ENCODE data around the gene GSDME. TPM values are rescaled to one million over a fixed set of nuclear protein-coding genes. Genes with fewer than 3 reads are reported as not detected.

GSDME gene
- total RNA-seq, 1 donor from 2014 or later = 9.3 TPM

DNA sequence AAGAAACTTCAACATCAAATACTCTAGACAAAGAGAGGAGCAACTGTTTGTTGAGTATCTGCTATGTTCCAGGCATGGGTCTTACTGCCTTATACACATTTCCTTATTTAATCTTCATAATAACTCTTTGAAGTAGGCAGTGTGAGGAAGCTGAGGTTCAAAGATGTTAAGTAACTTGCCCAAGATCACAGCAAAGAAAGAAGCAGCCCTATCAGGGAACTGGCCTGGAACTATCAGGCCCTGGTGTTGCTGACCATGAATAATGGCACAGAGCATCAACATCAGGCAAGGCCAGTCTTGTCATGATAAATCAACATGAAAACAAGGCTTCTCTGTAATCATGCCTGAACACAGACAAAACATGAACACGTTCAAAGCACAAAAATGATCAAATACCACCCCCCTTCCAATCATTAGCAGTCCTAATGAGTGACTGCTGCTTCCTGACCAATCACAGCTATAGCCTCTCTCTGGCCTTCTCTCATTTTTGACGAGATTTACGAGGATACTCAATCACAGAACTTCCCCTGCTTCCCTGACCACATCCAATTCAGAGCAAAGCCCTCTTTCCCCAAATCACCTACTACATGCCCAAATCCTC, 2.3 kb downstream of the GSDME start:
- H3K27ac Mint-ChIP-seq = no peak overlapping the region
- peaks cover 17% of the 10 kb centered on the region for H3K4me1 Mint-ChIP-seq
- H3K36me3 Mint-ChIP-seq = no peaks in the 10 kb centered on the region
- DNase-seq (ENCODE audit: low spot score in 2 of 2, unreplicated experiment in 2 of 2) = no peak
- peaks cover 38% of the 10 kb centered on the region for H3K27me3 Mint-ChIP-seq (ENCODE audit: low read depth)
- TF ChIP-seq, protein P1, sequence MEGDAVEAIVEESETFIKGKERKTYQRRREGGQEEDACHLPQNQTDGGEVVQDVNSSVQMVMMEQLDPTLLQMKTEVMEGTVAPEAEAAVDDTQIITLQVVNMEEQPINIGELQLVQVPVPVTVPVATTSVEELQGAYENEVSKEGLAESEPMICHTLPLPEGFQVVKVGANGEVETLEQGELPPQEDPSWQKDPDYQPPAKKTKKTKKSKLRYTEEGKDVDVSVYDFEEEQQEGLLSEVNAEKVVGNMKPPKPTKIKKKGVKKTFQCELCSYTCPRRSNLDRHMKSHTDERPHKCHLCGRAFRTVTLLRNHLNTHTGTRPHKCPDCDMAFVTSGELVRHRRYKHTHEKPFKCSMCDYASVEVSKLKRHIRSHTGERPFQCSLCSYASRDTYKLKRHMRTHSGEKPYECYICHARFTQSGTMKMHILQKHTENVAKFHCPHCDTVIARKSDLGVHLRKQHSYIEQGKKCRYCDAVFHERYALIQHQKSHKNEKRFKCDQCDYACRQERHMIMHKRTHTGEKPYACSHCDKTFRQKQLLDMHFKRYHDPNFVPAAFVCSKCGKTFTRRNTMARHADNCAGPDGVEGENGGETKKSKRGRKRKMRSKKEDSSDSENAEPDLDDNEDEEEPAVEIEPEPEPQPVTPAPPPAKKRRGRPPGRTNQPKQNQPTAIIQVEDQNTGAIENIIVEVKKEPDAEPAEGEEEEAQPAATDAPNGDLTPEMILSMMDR (IDR thresholded peaks at IDR 0.05; ENCODE audit: unreplicated experiment) = no peak
- no peak overlapping the region for H3K4me3 Mint-ChIP-seq
- H3K9me3 Mint-ChIP-seq = peaks cover 1% of the 10 kb centered on the region

DNA sequence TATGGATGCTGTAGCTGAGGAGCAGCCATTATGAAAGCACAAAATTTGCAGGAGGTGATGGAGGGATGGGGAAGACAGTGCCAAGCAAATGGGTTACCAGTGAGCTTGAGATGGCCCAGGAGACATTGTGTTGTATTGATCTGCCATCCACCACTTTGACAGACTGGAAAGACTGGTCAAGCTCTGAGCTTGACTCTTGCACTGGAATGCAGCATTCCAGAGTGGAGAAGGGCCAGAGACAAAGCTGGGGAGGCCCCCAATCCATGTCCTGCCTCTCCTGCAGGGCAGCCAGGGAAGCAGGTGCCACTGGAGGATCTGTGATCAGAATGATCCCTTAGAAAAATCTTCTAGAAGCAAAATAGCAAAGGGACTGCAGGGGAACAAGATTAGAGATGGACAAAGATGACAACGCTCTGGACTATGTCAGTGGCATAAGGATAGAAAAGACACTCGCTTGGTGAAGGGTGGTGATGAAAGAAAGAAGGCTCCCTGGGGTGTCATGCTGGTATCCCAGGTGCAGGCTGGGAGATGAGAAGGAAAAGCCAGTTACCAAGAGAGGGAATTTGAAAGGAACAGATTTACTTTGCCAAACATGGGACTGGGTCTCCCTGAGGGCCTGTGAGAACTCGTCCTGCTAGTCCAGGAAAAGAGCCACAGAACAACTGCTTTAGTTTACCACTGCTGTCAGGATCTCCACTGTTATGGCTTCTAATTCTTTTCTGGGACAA, 5.0 kb downstream of the GSDME start:
- Mint-ChIP-seq H3K4me3 (no peak overlapping the region), H3K27ac (no peak overlapping the region)
- no peak for DNase-seq (ENCODE audit: low spot score in 2 of 2, unreplicated experiment in 2 of 2)

DNA sequence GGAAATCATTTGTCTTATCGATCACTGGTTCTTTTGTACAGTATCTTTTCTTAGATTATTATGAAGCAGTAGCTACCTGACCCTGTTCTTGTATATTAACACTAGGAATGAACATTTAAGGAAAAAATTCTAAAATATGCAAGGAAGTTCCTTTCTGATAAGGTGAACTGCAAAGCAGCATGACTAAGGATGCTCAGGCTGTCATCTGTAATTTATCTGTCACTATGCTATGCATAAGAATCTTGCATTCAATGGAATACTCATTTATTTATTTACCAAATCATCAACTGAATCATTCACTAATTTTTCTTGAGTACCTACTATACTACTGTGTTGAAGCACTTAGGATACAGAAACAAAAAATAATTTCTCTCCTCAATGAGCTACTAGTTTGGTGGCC, 5.8 kb downstream of the GSDME start:
- TF ChIP-seq, protein P1 (IDR thresholded peaks at IDR 0.05; ENCODE audit: unreplicated experiment) = no peak
- no peak overlapping the region for H3K27ac Mint-ChIP-seq
- DNase-seq (ENCODE audit: low spot score in 2 of 2, unreplicated experiment in 2 of 2) = no peak
- no peak overlapping the region for H3K4me3 Mint-ChIP-seq
- H3K4me1 Mint-ChIP-seq = peaks cover 14% of the 10 kb centered on the region
- peaks cover 13% of the 10 kb centered on the region for H3K27me3 Mint-ChIP-seq (ENCODE audit: low read depth)
- no peaks in the 10 kb centered on the region for H3K36me3 Mint-ChIP-seq
- H3K9me3 Mint-ChIP-seq = peaks cover 4% of the 10 kb centered on the region

More for the DNA sequence above, 5.0 kb downstream of the GSDME start:
- peaks cover 4% of the 10 kb centered on the region for H3K9me3 Mint-ChIP-seq
- H3K4me1 Mint-ChIP-seq = peaks cover 17% of the 10 kb centered on the region
- H3K27me3 Mint-ChIP-seq (ENCODE audit: low read depth) = peaks cover 18% of the 10 kb centered on the region
- TF ChIP-seq, protein P1 (IDR thresholded peaks at IDR 0.05; ENCODE audit: unreplicated experiment) = no peak
- no peaks in the 10 kb centered on the region for H3K36me3 Mint-ChIP-seq

DNA sequence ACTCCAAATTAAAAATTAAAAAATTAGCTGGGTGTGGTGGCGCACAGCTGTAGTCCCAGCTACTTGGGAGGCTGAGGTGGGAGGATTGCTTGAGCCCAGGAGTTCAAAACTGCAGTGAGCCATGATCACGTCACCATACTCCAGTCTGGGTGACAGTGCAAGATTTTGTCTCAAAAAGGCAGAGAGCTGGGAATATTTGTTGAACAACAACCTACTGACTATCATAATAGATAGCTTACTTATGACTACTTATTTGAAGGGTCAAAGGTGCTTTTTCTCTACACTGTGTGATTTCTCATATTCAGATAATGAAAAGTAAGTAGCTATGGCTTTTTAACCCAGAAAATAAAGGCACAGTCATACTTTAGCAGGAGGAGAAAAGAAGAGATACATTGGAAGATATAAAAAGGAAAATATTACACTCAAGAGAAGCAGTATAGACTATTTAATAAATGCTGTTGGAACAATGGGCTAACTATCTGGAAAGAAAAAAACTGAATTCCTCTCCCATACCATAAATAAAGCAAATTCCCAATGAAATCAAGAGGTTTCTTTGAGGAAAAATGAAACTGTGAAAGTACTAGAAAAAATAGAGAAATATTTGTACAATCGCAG, 6.7 kb downstream of the GSDME start:
- Mint-ChIP-seq H3K36me3 (no peaks in the 10 kb centered on the region), H3K4me3 (no peak overlapping the region), H3K27ac (no peak overlapping the region), H3K4me1 (peaks cover 11% of the 10 kb centered on the region), H3K27me3 (ENCODE audit: low read depth) (peaks cover 4% of the 10 kb centered on the region), H3K9me3 (peaks cover 4% of the 10 kb centered on the region)
- no peak for DNase-seq (ENCODE audit: low spot score in 2 of 2, unreplicated experiment in 2 of 2)
- TF ChIP-seq, protein P1 (IDR thresholded peaks at IDR 0.05; ENCODE audit: unreplicated experiment) = no peak

DNA sequence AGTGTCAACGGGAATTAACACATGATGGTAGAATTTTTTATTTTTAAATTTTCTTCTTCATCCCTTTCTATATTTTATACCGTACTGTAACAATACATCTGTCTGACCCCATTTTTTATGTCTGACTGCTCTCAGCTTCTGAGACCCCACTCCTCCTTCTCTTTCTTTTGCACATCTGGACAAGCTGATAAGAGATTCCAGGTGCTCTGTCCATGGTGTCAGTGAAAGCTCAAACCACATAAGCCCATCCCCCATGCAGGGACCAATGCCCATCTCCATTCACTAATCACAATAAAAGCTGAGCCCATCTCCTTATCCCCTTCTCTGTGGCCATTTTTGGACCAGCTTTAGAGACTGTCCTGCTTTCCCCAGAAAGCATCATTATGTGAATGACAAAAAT, 8.7 kb downstream of the GSDME start:
- H3K9me3 Mint-ChIP-seq = peaks cover 4% of the 10 kb centered on the region
- H3K4me1 Mint-ChIP-seq = peaks cover 13% of the 10 kb centered on the region
- H3K4me3 Mint-ChIP-seq = no peak overlapping the region
- H3K27ac Mint-ChIP-seq = no peak overlapping the region
- H3K36me3 Mint-ChIP-seq = no peaks in the 10 kb centered on the region
- TF ChIP-seq, protein P1 (IDR thresholded peaks at IDR 0.05; ENCODE audit: unreplicated experiment) = no peak
- no peak for DNase-seq (ENCODE audit: low spot score in 2 of 2, unreplicated experiment in 2 of 2)
- no peaks in the 10 kb centered on the region for H3K27me3 Mint-ChIP-seq (ENCODE audit: low read depth)
